Measurements from ENCODE around the gene POLR2L. TPM values are rescaled to one million over a fixed set of nuclear protein-coding genes. Genes with fewer than 3 reads are reported as not detected.

The POLR2L gene
- total RNA-seq, 1 experiment from 2014 or later: 211 TPM

- H4K20me1 ChIP-seq (ENCODE audit: insufficient read depth): no peaks in the 10 kb centered on the region
- BruUV-seq (replicated peaks): no TSS peak
Observed at GRCh38 chr11:849951-850774, 7.8 kb upstream of the POLR2L start.

More at GRCh38 chr11:849951-850774, 7.8 kb upstream of the POLR2L start:
- DNase-seq (ENCODE audit: low read depth, low spot score): no peak
- TF ChIP-seq CEBPB (IDR thresholded peaks at IDR 0.05; ENCODE audit: low read depth): no peak
- TF ChIP-seq REST (IDR thresholded peaks at IDR 0.05; ENCODE audit: low read depth): no peak
- no peak for TF ChIP-seq CBX3 (IDR thresholded peaks at IDR 0.05; ENCODE audit: low read depth)
- no peak for TF ChIP-seq CTCF (IDR thresholded peaks at IDR 0.05 in 2 of 3, conservative IDR thresholded peaks at IDR 0.05 in 1 of 3; ENCODE audit: borderline replicate concordance in 1 of 3, insufficient read depth in 1 of 3, low read depth in 2 of 3, low read length in 2 of 3)
- TF ChIP-seq SP1 (IDR thresholded peaks at IDR 0.05; ENCODE audit: low read depth): no peak
- no peak for TF ChIP-seq RAD21 (IDR thresholded peaks at IDR 0.05; ENCODE audit: low read depth)
- no peak for TF ChIP-seq EGR1 (IDR thresholded peaks at IDR 0.05; ENCODE audit: low read depth)
- TF ChIP-seq ATF3 (IDR thresholded peaks at IDR 0.05): no peak
- no peak for TF ChIP-seq TCF7L2 (IDR thresholded peaks at IDR 0.05; ENCODE audit: borderline replicate concordance, extremely low read depth, insufficient read depth, insufficient read length)
- TF ChIP-seq ZNF274 (IDR thresholded peaks at IDR 0.05; ENCODE audit: low read depth, low read length): no peak
- no peak for TF ChIP-seq JUND (IDR thresholded peaks at IDR 0.05)
- no peak for TF ChIP-seq SIN3A (IDR thresholded peaks at IDR 0.05; ENCODE audit: low read depth)
- no peak for TF ChIP-seq EZH2phosphoT487 (IDR thresholded peaks at IDR 0.05; ENCODE audit: borderline replicate concordance)
- Histone ChIP-seq H3K9me2 (ENCODE audit: insufficient read depth) (no peaks in the 10 kb centered on the region), H3K4me1 (ENCODE audit: control insufficient read depth in 1 of 2, insufficient read depth in 2 of 2, low read length in 2 of 2) (peaks cover 11 to 22% of the 10 kb centered on the region in 2 experiments; a peak in 3 of 4 replicates), H3K27me3 (ENCODE audit: insufficient read depth, low read length) (no peaks in the 10 kb centered on the region), H2AFZ (ENCODE audit: low read depth, low read length, poor library complexity, severe bottlenecking) (no peak overlapping the region), H3K79me2 (ENCODE audit: insufficient read depth, low read length) (peaks cover 3% of the 10 kb centered on the region; the same call in 1 of the 2 replicates), H3K27ac (ENCODE audit: low read depth, low read length) (no peak overlapping the region), H3K9ac (ENCODE audit: low read length) (no peak overlapping the region), H3K36me3 (ENCODE audit: control insufficient read depth in 1 of 2, insufficient read depth in 2 of 2, low read length in 2 of 2) (no peaks in the 10 kb centered on the region; a peak in 1 of 4 replicates), H3K9me3 (ENCODE audit: control insufficient read depth in 1 of 2, insufficient read depth in 1 of 2, low read depth in 1 of 2, low read length in 2 of 2) (no peaks in the 10 kb centered on the region), H3K4me3 (replicated peaks in 1 of 2; ENCODE audit: low read depth in 1 of 2, low read length in 2 of 2) (no peak overlapping the region), H3K4me2 (ENCODE audit: low read length) (no peak overlapping the region)
- ChIA-PET POLR2A (no interaction called here), CTCF (interaction anchor here (1.9 kb wide), 1 partner anchor 10 kb away, joined by 4 read pairs; no protein-coding TSS in a partner anchor), RAD21 (ENCODE audit: low non-redundant PET in 1 of 2, low total read pairs in 2 of 2, uncharacterized antibody in 2 of 2, unreplicated experiment in 2 of 2) (no interaction called here)
- ATAC-seq: no peak
- intact Hi-C loops (cut with micrococcal nuclease): no loop called here
